Measurements from ENCODE around the gene INO80B.

Gene INO80B

GRCh38 chr2:74503506-74504475 lies 48.9 kb downstream of the INO80B start:
- no peak for DNase-seq

GRCh38 chr2:74504591-74504990 lies 49.7 kb downstream of the INO80B start:
- DNase-seq = no peak

- no peak for DNase-seq
Measured at GRCh38 chr2:74505448-74506246, 50.8 kb downstream of the INO80B start.

- peak; percentile 98 for DNase-seq
Measured at GRCh38 chr2:74507145-74507925, 52.4 kb downstream of the INO80B start, which contains the start of gene PCGF1. TSS of gene PCGF1 (minus strand) at chr2:74507695. CDS start at chr2:74507668, 27 bp downstream.

Measured in NCI-H1417 treated with DMSO at 0.1 percent for 48 hours (cell line).